Measurements from ENCODE around the gene FLNA. TPM values are rescaled to one million over a fixed set of nuclear protein-coding genes. Genes with fewer than 3 reads are reported as not detected.
"Not testable (repeated sequence)": the region's sequence is repeated elsewhere in the genome, so short reads cannot be mapped to it uniquely, and the experiment has no call there.

The FLNA gene
- total and polyA plus RNA-seq, 4 donors = 187 to 384 (median 237) TPM

- Histone ChIP-seq H3K36me3 (ENCODE audit: control insufficient read depth, insufficient read depth, low read length) (no peaks in the 10 kb centered on the region), H3K9me3 (ENCODE audit: control insufficient read depth, insufficient read depth, low read length) (no peaks in the 10 kb centered on the region), H3K27ac (ENCODE audit: low read depth, low read length) (no peak overlapping the region), H3K27me3 (ENCODE audit: control insufficient read depth, insufficient read depth, low read length) (no peaks in the 10 kb centered on the region), H3K4me1 (ENCODE audit: control insufficient read depth, insufficient read depth, low read length) (no peaks in the 10 kb centered on the region), H3K4me3 (ENCODE audit: low read depth, low read length) (no peak overlapping the region)
- 68% methylated on average over 3 of the region's 7 CpGs for WGBS (ENCODE audit: insufficient coverage)
- no peak for DNase-seq (ENCODE audit: low read depth in 4 of 6, low spot score in 6 of 6)
These were observed 62.3 kb downstream of the FLNA start for GRCh38 chrX:154312116-154312515.

- no peak for DNase-seq (ENCODE audit: low read depth in 4 of 6, low spot score in 6 of 6)
- no peaks in the 10 kb centered on the region for H3K27me3 ChIP-seq (ENCODE audit: control insufficient read depth, insufficient read depth, low read length)
- no peaks in the 10 kb centered on the region for H3K9me3 ChIP-seq (ENCODE audit: control insufficient read depth, insufficient read depth, low read length)
- no peaks in the 10 kb centered on the region for H3K36me3 ChIP-seq (ENCODE audit: control insufficient read depth, insufficient read depth, low read length)
- WGBS (ENCODE audit: insufficient coverage) = 65% methylated on average over 18 of the region's 19 CpGs
- no peak overlapping the region for H3K4me3 ChIP-seq (ENCODE audit: low read depth, low read length)
- no peak overlapping the region for H3K27ac ChIP-seq (ENCODE audit: low read depth, low read length)
- H3K4me1 ChIP-seq (ENCODE audit: control insufficient read depth, insufficient read depth, low read length) = peaks cover 3% of the 10 kb centered on the region
These were observed 63.6 kb downstream of the FLNA start for GRCh38 chrX:154310616-154311536.

GRCh38 chrX:154309041-154309775, 65.2 kb downstream of the FLNA start:
- no peaks in the 10 kb centered on the region for H3K9me3 ChIP-seq (ENCODE audit: control insufficient read depth, insufficient read depth, low read length)
- no peaks in the 10 kb centered on the region for H3K36me3 ChIP-seq (ENCODE audit: control insufficient read depth, insufficient read depth, low read length)
- H3K4me1 ChIP-seq (ENCODE audit: control insufficient read depth, insufficient read depth, low read length) = peaks cover 17% of the 10 kb centered on the region
- no peak overlapping the region for H3K4me3 ChIP-seq (ENCODE audit: low read depth, low read length)
- DNase-seq (ENCODE audit: low read depth in 4 of 6, low spot score in 6 of 6) = no peak
- no peak overlapping the region for H3K27ac ChIP-seq (ENCODE audit: low read depth, low read length)
- WGBS (ENCODE audit: insufficient coverage) = 69% methylated on average over 15 of the region's 16 CpGs
- no peaks in the 10 kb centered on the region for H3K27me3 ChIP-seq (ENCODE audit: control insufficient read depth, insufficient read depth, low read length)

- no peak overlapping the region for H3K27ac ChIP-seq (ENCODE audit: low read depth, low read length)
- H3K9me3 ChIP-seq (ENCODE audit: control insufficient read depth, insufficient read depth, low read length) = no peaks in the 10 kb centered on the region
- 68% methylated on average over 9 of the region's 9 CpGs for WGBS (ENCODE audit: insufficient coverage)
- no peaks in the 10 kb centered on the region for H3K27me3 ChIP-seq (ENCODE audit: control insufficient read depth, insufficient read depth, low read length)
- DNase-seq (ENCODE audit: low read depth in 4 of 6, low spot score in 6 of 6) = peak in 2 of 6 donors; percentile 58 to 59
- peaks cover 22% of the 10 kb centered on the region for H3K4me1 ChIP-seq (ENCODE audit: control insufficient read depth, insufficient read depth, low read length)
- H3K36me3 ChIP-seq (ENCODE audit: control insufficient read depth, insufficient read depth, low read length) = no peaks in the 10 kb centered on the region
- no peak overlapping the region for H3K4me3 ChIP-seq (ENCODE audit: low read depth, low read length)
These were observed 66.1 kb downstream of the FLNA start for GRCh38 chrX:154308108-154308946.

- Histone ChIP-seq H3K27ac (ENCODE audit: low read depth, low read length) (no peak overlapping the region), H3K4me3 (ENCODE audit: low read depth, low read length) (no peak overlapping the region), H3K36me3 (ENCODE audit: control insufficient read depth, insufficient read depth, low read length) (no peaks in the 10 kb centered on the region), H3K9me3 (ENCODE audit: control insufficient read depth, insufficient read depth, low read length) (no peaks in the 10 kb centered on the region), H3K27me3 (ENCODE audit: control insufficient read depth, insufficient read depth, low read length) (no peaks in the 10 kb centered on the region), H3K4me1 (ENCODE audit: control insufficient read depth, insufficient read depth, low read length) (peaks cover 22% of the 10 kb centered on the region)
- WGBS (ENCODE audit: insufficient coverage) = 77% methylated on average over 6 of the region's 6 CpGs
- peak in 1 of 6 donors; percentile 36 for DNase-seq (ENCODE audit: low read depth in 4 of 6, low spot score in 6 of 6)
These were observed 67.2 kb downstream of the FLNA start for GRCh38 chrX:154307202-154307601.

- no peak overlapping the region for H3K27ac ChIP-seq (ENCODE audit: low read depth, low read length)
- no peaks in the 10 kb centered on the region for H3K36me3 ChIP-seq (ENCODE audit: control insufficient read depth, insufficient read depth, low read length)
- no peaks in the 10 kb centered on the region for H3K9me3 ChIP-seq (ENCODE audit: control insufficient read depth, insufficient read depth, low read length)
- WGBS (ENCODE audit: insufficient coverage) = 78% methylated on average over 6 of the region's 11 CpGs
- no peaks in the 10 kb centered on the region for H3K27me3 ChIP-seq (ENCODE audit: control insufficient read depth, insufficient read depth, low read length)
- no peak overlapping the region for H3K4me3 ChIP-seq (ENCODE audit: low read depth, low read length)
- H3K4me1 ChIP-seq (ENCODE audit: control insufficient read depth, insufficient read depth, low read length) = peaks cover 22% of the 10 kb centered on the region
- no peak for DNase-seq (ENCODE audit: low read depth in 4 of 6, low spot score in 6 of 6)
These were observed 68.8 kb downstream of the FLNA start for GRCh38 chrX:154305541-154306205.

- H3K27ac ChIP-seq (ENCODE audit: low read depth, low read length) = no peak overlapping the region
- no peak overlapping the region for H3K4me3 ChIP-seq (ENCODE audit: low read depth, low read length)
- H3K9me3 ChIP-seq (ENCODE audit: control insufficient read depth, insufficient read depth, low read length) = no peaks in the 10 kb centered on the region
- peaks cover 22% of the 10 kb centered on the region for H3K4me1 ChIP-seq (ENCODE audit: control insufficient read depth, insufficient read depth, low read length)
- H3K27me3 ChIP-seq (ENCODE audit: control insufficient read depth, insufficient read depth, low read length) = no peaks in the 10 kb centered on the region
- peak in 2 of 6 donors; percentile 61 to 69 for DNase-seq (ENCODE audit: low read depth in 4 of 6, low spot score in 6 of 6)
- H3K36me3 ChIP-seq (ENCODE audit: control insufficient read depth, insufficient read depth, low read length) = no peaks in the 10 kb centered on the region
- 51% methylated on average over 10 of the region's 10 CpGs for WGBS (ENCODE audit: insufficient coverage)
These were observed 69.6 kb downstream of the FLNA start for GRCh38 chrX:154304846-154305245.

GRCh38 chrX:154303476-154303875, 71.0 kb downstream of the FLNA start:
- Histone ChIP-seq H3K36me3 (ENCODE audit: control insufficient read depth, insufficient read depth, low read length) (no peaks in the 10 kb centered on the region), H3K4me1 (ENCODE audit: control insufficient read depth, insufficient read depth, low read length) (peaks cover 22% of the 10 kb centered on the region), H3K4me3 (ENCODE audit: low read depth, low read length) (no peak overlapping the region), H3K27me3 (ENCODE audit: control insufficient read depth, insufficient read depth, low read length) (no peaks in the 10 kb centered on the region), H3K27ac (ENCODE audit: low read depth, low read length) (no peak overlapping the region), H3K9me3 (ENCODE audit: control insufficient read depth, insufficient read depth, low read length) (no peaks in the 10 kb centered on the region)
- DNase-seq (ENCODE audit: low read depth in 4 of 6, low spot score in 6 of 6) = peak in 2 of 6 donors; percentile 80
- 47% methylated on average over 6 of the region's 8 CpGs for WGBS (ENCODE audit: insufficient coverage)

- not testable (repeated sequence) for H3K27me3 ChIP-seq (ENCODE audit: control insufficient read depth, insufficient read depth, low read length); H3K27ac ChIP-seq (ENCODE audit: low read depth, low read length); H3K4me3 ChIP-seq (ENCODE audit: low read depth, low read length); DNase-seq (ENCODE audit: low read depth in 4 of 6, low spot score in 6 of 6); H3K9me3 ChIP-seq (ENCODE audit: control insufficient read depth, insufficient read depth, low read length); H3K36me3 ChIP-seq (ENCODE audit: control insufficient read depth, insufficient read depth, low read length)
- H3K4me1 ChIP-seq (ENCODE audit: control insufficient read depth, insufficient read depth, low read length) = peaks cover 22% of the 10 kb centered on the region
- WGBS (ENCODE audit: insufficient coverage) = 68% methylated on average over 3 of the region's 7 CpGs
These were observed 71.4 kb downstream of the FLNA start for GRCh38 chrX:154302998-154303397.

All from spinal cord (tissue), 10 donors.